Hematopoietic multipotent progenitor cell (in vitro differentiated cells): ENCODE results near the gene VIPR1. TPM values are rescaled to one million over a fixed set of nuclear protein-coding genes. Genes with fewer than 3 reads are reported as not detected.
"Not testable (repeated sequence)": the region's sequence is repeated elsewhere in the genome, so short reads cannot be mapped to it uniquely, and the experiment has no call there.

ENCODE experiments used
- DNase-seq, 3 donors: peaks; one replicate each; pipeline ENCODE4 v3.0.0-alpha.2; 2011 to 2015; ENCODE audit warnings: low read depth in 2 of 3, low spot score in 2 of 3
- small RNA-seq: library from RNA; depleted of rRNA; stranded (forward); fragments of <200 nt; gene quantifications from one replicate; pipeline ENCODE3, GENCODE V24; 2012
- total RNA-seq: library from RNA; depleted of rRNA; stranded (reverse); fragments of >200 nt; gene quantifications from one replicate; pipeline ENCODE4 v1.2.3, GENCODE V29; 2012

Gene VIPR1
- total RNA-seq, 1 donor, result 1.1 TPM

DNA sequence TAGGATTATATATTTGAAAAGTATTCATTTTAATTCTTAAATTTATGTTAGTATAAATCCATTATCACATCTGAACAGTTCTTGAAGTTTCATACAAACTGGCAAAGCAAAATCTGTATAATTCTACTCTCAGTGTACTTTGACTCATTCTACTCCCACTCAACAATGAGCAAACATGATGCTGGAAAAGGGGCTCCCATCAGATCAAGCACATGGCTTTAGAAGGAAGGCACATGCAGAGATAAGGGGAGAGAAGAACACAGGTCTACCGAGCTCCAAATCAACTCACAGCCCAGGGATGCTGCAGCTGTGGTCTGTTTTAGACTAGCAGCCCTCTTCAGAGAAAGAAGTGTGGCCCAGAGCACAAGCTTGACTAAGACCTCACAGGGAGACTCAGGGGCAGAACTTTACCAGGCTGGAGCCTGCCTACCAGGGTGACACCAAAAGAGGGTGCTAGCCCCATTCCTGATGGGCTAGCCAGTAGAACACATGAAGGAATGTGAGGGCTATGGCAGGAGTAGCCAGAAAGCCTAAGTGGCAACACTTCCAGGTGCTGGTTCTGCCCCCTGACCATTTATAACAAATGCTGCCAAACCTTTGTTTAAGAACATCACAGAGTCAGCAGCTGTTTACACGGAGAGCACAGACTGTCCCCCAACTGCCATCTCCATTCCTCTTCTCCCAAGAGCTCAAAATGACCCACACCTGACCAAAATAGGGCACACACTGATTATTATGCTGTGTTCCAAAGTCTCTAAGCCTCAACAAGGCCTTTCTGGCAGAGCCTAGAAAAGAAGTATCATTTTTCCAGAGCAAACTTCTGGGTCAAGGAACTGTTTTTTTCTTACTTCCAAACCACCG is 59.8 kb downstream of the VIPR1 start:
- no peak for DNase-seq

- no peak for DNase-seq
Measured at GRCh38 chr3:42569593-42570142, 67.2 kb downstream of the VIPR1 start.

GRCh38 chr3:42572278-42572677 is 69.8 kb downstream of the VIPR1 start:
- peak in 1 of 3 donors; percentile 26 for DNase-seq

DNA sequence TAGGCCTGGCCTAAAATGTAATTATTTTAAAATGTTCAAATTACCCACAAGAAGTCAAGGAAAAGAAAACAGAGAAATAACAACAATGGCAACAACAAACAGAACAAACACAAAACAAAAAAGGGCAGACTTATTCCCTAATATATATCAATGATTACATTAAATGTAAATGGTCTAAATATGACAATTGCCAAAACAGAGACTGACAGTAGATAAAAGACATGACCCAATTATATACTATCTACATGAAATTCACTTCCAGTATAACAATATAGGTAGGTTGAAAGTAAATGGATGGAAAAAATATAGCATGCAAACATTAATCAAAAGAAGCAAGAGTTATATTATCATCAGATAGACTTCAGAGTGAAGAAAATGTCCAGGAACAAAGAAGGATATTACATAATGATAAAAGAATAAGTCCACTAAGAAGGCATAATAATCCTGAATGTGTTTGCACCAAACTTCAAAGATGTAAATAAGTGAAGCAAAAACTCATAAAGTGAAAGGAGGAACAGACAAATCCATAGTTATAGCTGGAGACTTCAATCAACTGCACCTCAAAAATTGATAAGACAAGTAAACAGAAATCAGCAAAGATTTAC is 72.8 kb downstream of the VIPR1 start:
- no peak for DNase-seq

- no peak for DNase-seq
Measured at GRCh38 chr3:42578054-42578453, 75.6 kb downstream of the VIPR1 start.

GRCh38 chr3:42579346-42579745 is 76.9 kb downstream of the VIPR1 start:
- not testable (repeated sequence) for DNase-seq

GRCh38 chr3:42581400-42581708 is 78.9 kb downstream of the VIPR1 start:
- no peak for DNase-seq

- DNase-seq, result peak; percentile 86 to 96 (median 95)
Measured at GRCh38 chr3:42581709-42582473, 79.4 kb downstream of the VIPR1 start, which contains the start of gene SEC22C. SEC22C (minus strand) TSS chr3:42581967; CDS start chr3:42569046, 12,921 bp downstream.

DNA sequence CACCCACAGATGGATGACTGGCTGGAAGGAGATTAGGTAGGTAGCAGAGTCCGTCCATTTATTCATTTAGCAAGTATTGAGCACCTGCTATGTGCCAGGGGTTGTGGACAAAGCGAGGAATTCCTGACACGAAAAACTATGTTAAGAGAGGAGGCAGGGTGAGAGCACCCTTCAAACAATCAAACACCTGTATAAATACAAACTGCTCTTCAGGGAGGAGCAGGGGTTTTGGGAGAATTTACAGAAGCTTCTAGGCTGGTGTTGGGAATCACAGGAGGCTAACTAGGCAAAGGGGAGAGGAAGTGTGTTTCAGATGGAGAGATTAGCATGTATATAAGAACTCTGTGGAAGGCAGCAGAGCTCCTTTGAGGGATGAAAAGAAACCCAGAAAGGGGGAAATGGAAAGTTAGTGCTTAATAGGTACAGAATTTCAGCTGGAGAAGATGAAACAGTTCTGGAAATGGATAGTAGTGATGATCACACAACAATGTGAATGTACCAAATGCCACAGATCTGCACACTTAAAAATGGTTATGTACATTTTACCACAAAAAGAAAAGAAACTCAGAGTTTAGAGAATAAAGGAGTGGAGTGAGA is 80.1 kb downstream of the VIPR1 start:
- no peak for DNase-seq

Small RNA genes lying within 50 kb of the gene (small RNA-seq; reads per million reads assigned to genes)
- gene AC092047.1, result not detected

Other genes starting within 250 kb of the VIPR1 start
- not detected for gene CCK, start 236.5 kb upstream of the VIPR1 start, total RNA-seq
- gene LYZL4, start 92.0 kb upstream of the VIPR1 start, total RNA-seq, result not detected
- gene SEC22C, start 79.3 kb downstream of the VIPR1 start, total RNA-seq, result 32.6 TPM
- 14.5 TPM for gene SS18L2, start 88.2 kb downstream of the VIPR1 start, total RNA-seq
- 56.3 TPM for gene NKTR, start 98.0 kb downstream of the VIPR1 start, total RNA-seq
- 5.9 TPM for gene ZBTB47, start 151.1 kb downstream of the VIPR1 start, total RNA-seq
- under 0.01 TPM for gene KLHL40, start 182.9 kb downstream of the VIPR1 start, total RNA-seq
- not detected for gene HHATL, start 200.2 kb downstream of the VIPR1 start, total RNA-seq